IPS-NIHi11 (cell line): ENCODE data around the gene APEX1.
"Not testable (repeated sequence)": the region's sequence is repeated elsewhere in the genome, so short reads cannot be mapped to it uniquely, and the experiment has no call there.

Experiments
- DNase-seq: peaks from one replicate; pipeline ENCODE4 v3.0.0; 2012; ENCODE audit warnings: mixed read lengths, low spot score

APEX1 gene

GRCh38 chr14:20472536-20473169, 17.6 kb downstream of the APEX1 start:
- DNase-seq, result no peak

- no peak for DNase-seq
These were observed 21.8 kb downstream of the APEX1 start for GRCh38 chr14:20476776-20477175.

GRCh38 chr14:20477211-20477876, 22.3 kb downstream of the APEX1 start:
- DNase-seq, result no peak

GRCh38 chr14:20478894-20479293, 23.9 kb downstream of the APEX1 start:
- DNase-seq, result no peak

GRCh38 chr14:20482382-20482781, 27.4 kb downstream of the APEX1 start:
- DNase-seq, result no peak

GRCh38 chr14:20485900-20486299, 30.9 kb downstream of the APEX1 start:
- no peak for DNase-seq

- DNase-seq, result no peak
These were observed 31.8 kb downstream of the APEX1 start for GRCh38 chr14:20486684-20487395.

- no peak for DNase-seq
These were observed 32.3 kb downstream of the APEX1 start for GRCh38 chr14:20487396-20487725.

GRCh38 chr14:20489093-20489994, 34.3 kb downstream of the APEX1 start:
- DNase-seq, result no peak

GRCh38 chr14:20490563-20490962, 35.5 kb downstream of the APEX1 start:
- DNase-seq, result no peak

GRCh38 chr14:20492486-20492885, 37.5 kb downstream of the APEX1 start:
- DNase-seq, result no peak

- no peak for DNase-seq
These were observed 38.6 kb downstream of the APEX1 start for GRCh38 chr14:20493634-20494033.

- no peak for DNase-seq
These were observed 40.1 kb downstream of the APEX1 start for GRCh38 chr14:20494935-20495766.

- no peak for DNase-seq
These were observed 43.6 kb downstream of the APEX1 start for GRCh38 chr14:20498622-20499021.

- peak; percentile 50 for DNase-seq
These were observed 44.1 kb downstream of the APEX1 start for GRCh38 chr14:20499108-20499507.

GRCh38 chr14:20499881-20500280, 44.9 kb downstream of the APEX1 start:
- DNase-seq, result no peak

GRCh38 chr14:20501346-20501745, 46.3 kb downstream of the APEX1 start:
- DNase-seq, result no peak

- no peak for DNase-seq
These were observed 48.9 kb downstream of the APEX1 start for GRCh38 chr14:20503898-20504297.

- DNase-seq, result not testable (repeated sequence)
These were observed 51.2 kb downstream of the APEX1 start for GRCh38 chr14:20506276-20506675.

- not testable (repeated sequence) for DNase-seq
These were observed 51.7 kb downstream of the APEX1 start for GRCh38 chr14:20506752-20507151.
